H9 (cell line): Measurements from ENCODE around the gene STARD10. TPM values are rescaled to one million over a fixed set of nuclear protein-coding genes. Genes with fewer than 3 reads are reported as not detected.

Experiments
- DNase-seq: peaks from one replicate; pipeline ENCODE4 v3.0.0-alpha.2; 2017
- H2AFZ ChIP-seq: one replicate; pipeline ENCODE4 v1.6.1; 2013; ENCODE audit warnings: mild to moderate bottlenecking, low read length, control low read depth, moderate library complexity
- H2AK5ac ChIP-seq: 2 replicates; pipeline ENCODE4 v1.6.1; 2013; ENCODE audit warnings: low read length, control low read depth, mixed read lengths; ENCODE audit not compliant: insufficient read length
- H2BK120ac ChIP-seq: one replicate; pipeline ENCODE4 v1.6.1; 2013; ENCODE audit warnings: low read depth, mild to moderate bottlenecking, low read length, control low read depth, inconsistent platforms; ENCODE audit not compliant: poor library complexity, severe bottlenecking
- H2BK12ac ChIP-seq: 2 replicates; pipeline ENCODE4 v1.6.1; 2013; ENCODE audit warnings: low read length, control low read depth, mixed read lengths, low read depth; ENCODE audit not compliant: insufficient read length
- H2BK15ac ChIP-seq: 2 replicates; pipeline ENCODE4 v1.6.1; 2013; ENCODE audit warnings: low read depth, low read length, control low read depth
- H2BK20ac ChIP-seq: one replicate; pipeline ENCODE4 v1.6.1; 2013; ENCODE audit warnings: low read depth, mild to moderate bottlenecking, low read length, control low read depth, inconsistent platforms; ENCODE audit not compliant: poor library complexity, severe bottlenecking
- H2BK5ac ChIP-seq: 2 replicates; pipeline ENCODE4 v1.6.1; 2013; ENCODE audit warnings: low read length, control low read depth, mixed read lengths; ENCODE audit not compliant: insufficient read length
- H3K14ac ChIP-seq: 2 replicates; pipeline ENCODE4 v1.6.1; 2013; ENCODE audit warnings: low read length, control low read depth; ENCODE audit not compliant: insufficient read depth
- H3K18ac ChIP-seq: 2 replicates; pipeline ENCODE4 v1.6.1; 2013; ENCODE audit warnings: low read depth, mild to moderate bottlenecking, mixed read lengths, low read length, control low read depth; ENCODE audit not compliant: insufficient read length
- H3K23ac ChIP-seq: 2 replicates; pipeline ENCODE4 v1.6.1; 2013; ENCODE audit warnings: low read length, control low read depth, mixed read lengths, low read depth; ENCODE audit not compliant: insufficient read length
- H3K23me2 ChIP-seq: 2 replicates; pipeline ENCODE4 v1.6.1; 2013; ENCODE audit warnings: low read depth, mild to moderate bottlenecking, mixed read lengths, low read length, control low read depth; ENCODE audit not compliant: insufficient read length, poor library complexity, severe bottlenecking
- H3K27ac ChIP-seq: 2 replicates; pipeline ENCODE4 v1.5.1; 2013; ENCODE audit warnings: low read length, control low read depth, mixed read lengths, low read depth; ENCODE audit not compliant: insufficient read length
- H3K27me3 ChIP-seq: 2 replicates; pipeline ENCODE4 v1.6.1; 2013; ENCODE audit warnings: low read length, control low read depth, inconsistent platforms; ENCODE audit not compliant: insufficient read depth
- H3K4ac ChIP-seq: 2 replicates; pipeline ENCODE4 v1.6.1; 2013; ENCODE audit warnings: low read depth, mild to moderate bottlenecking, control low read depth, inconsistent platforms, low read length, moderate library complexity
- H3K4me1 ChIP-seq: 2 replicates; pipeline ENCODE4 v1.6.1; 2013; ENCODE audit warnings: low read length, control low read depth, inconsistent platforms; ENCODE audit not compliant: insufficient read depth
- H3K4me2 ChIP-seq: 2 replicates; pipeline ENCODE4 v1.6.1; 2013; ENCODE audit warnings: low read length, control low read depth, mixed read lengths; ENCODE audit not compliant: insufficient read length, insufficient read depth
- H3K56ac ChIP-seq: 2 replicates; pipeline ENCODE4 v1.6.1; 2013; ENCODE audit warnings: low read depth, mild to moderate bottlenecking, mixed read lengths, low read length, control low read depth; ENCODE audit not compliant: insufficient read length
- H3K79me1 ChIP-seq: 2 replicates; pipeline ENCODE4 v1.6.1; 2013; ENCODE audit warnings: low read depth, mild to moderate bottlenecking, moderate library complexity, low read length, control low read depth, inconsistent platforms; ENCODE audit not compliant: insufficient read depth, poor library complexity, severe bottlenecking
- H3K79me2 ChIP-seq: 2 replicates; pipeline ENCODE4 v1.6.1; 2013; ENCODE audit warnings: low read length, control low read depth, inconsistent platforms; ENCODE audit not compliant: insufficient read depth
- H3K9ac ChIP-seq: 2 replicates; pipeline ENCODE4 v1.6.1; 2013; ENCODE audit warnings: low read length, control low read depth, mixed read lengths; ENCODE audit not compliant: insufficient read length; ENCODE audit errors: extremely low read depth
- H3K9me3 ChIP-seq: one replicate; pipeline ENCODE4 v1.6.1; 2013; ENCODE audit warnings: low read depth, low read length, inconsistent platforms; ENCODE audit not compliant: control insufficient read depth
- H3T11ph ChIP-seq: one replicate; pipeline ENCODE4 v1.6.1; 2013; ENCODE audit warnings: mild to moderate bottlenecking, low read length, control low read depth, inconsistent platforms
- H4K20me1 ChIP-seq: one replicate; pipeline ENCODE4 v1.6.1; 2013; ENCODE audit not compliant: control insufficient read depth, insufficient read length, insufficient read depth
- H4K5ac ChIP-seq: 2 replicates; pipeline ENCODE4 v1.6.1; 2013; ENCODE audit warnings: low read depth, mild to moderate bottlenecking, mixed read lengths, low read length, control low read depth; ENCODE audit not compliant: insufficient read length
- H4K8ac ChIP-seq: replicated peaks from 2 replicates; pipeline ENCODE4 v1.6.1; 2013; ENCODE audit warnings: low read length, control low read depth, mixed read lengths, low read depth; ENCODE audit not compliant: insufficient read length
- H4K91ac ChIP-seq: 2 replicates; pipeline ENCODE4 v1.6.1; 2013; ENCODE audit warnings: low read depth, mild to moderate bottlenecking, moderate library complexity, mixed read lengths, low read length, control low read depth; ENCODE audit not compliant: insufficient read length
- H3K27ac Mint-ChIP-seq, 3 experiments: 2 replicates in 2 of 3; 3 replicates in 1 of 3; pipeline ENCODE4 v1.8.0; 2020 to 2021; ENCODE audit warnings: mixed read lengths in 3 of 3, mild to moderate bottlenecking in 1 of 3, moderate library complexity in 1 of 3
- H3K27me3 Mint-ChIP-seq: 2 replicates; pipeline ENCODE4 v1.8.0; 2021; ENCODE audit warnings: low read depth, mild to moderate bottlenecking, moderate library complexity, mixed read lengths
- H3K36me3 Mint-ChIP-seq, 3 experiments: 2 replicates in 2 of 3; 3 replicates in 1 of 3; pipeline ENCODE4 v1.8.0; 2020 to 2021; ENCODE audit warnings: low read depth in 3 of 3, mixed read lengths in 3 of 3; ENCODE audit not compliant: insufficient read depth in 1 of 3
- H3K4me1 Mint-ChIP-seq, 2 experiments: 2 replicates each; pipeline ENCODE4 v1.8.0; 2020; ENCODE audit warnings: mixed read lengths in 2 of 2
- H3K4me3 Mint-ChIP-seq, 2 experiments: 2 replicates in 1 of 2; 3 replicates in 1 of 2; pipeline ENCODE4 v1.8.0; 2020 to 2021; ENCODE audit warnings: mild to moderate bottlenecking in 2 of 2, mixed read lengths in 2 of 2, moderate library complexity in 1 of 2
- H3K9me3 Mint-ChIP-seq, 2 experiments: 2 replicates in 1 of 2; 3 replicates in 1 of 2; pipeline ENCODE4 v1.8.0; 2020; ENCODE audit warnings: mild to moderate bottlenecking in 2 of 2, mixed read lengths in 2 of 2, moderate library complexity in 1 of 2
- WGBS: extraction: QIAGEN DNeasy Blood & Tissue Kit; methylation state at CpG from one replicate; pipeline ENCODE4 v1.1.7; 2013; ENCODE audit warnings: missing lambda C conversion rate, low lambda C conversion rate, mixed read lengths; ENCODE audit not compliant: insufficient read length; ENCODE audit errors: extremely low coverage; 5-methylcytosine and 5-hydroxymethylcytosine counted together
- total RNA-seq: library from RNA; stranded (reverse); gene quantifications from 2 replicates; pipeline ENCODE4 v1.2.1, GENCODE V29; 2021
- TF ChIP-seq, protein P1 (sequence below): fragments of 200-600 bp; sonication (generic); conservative IDR thresholded peaks from 3 replicates; pipeline ENCODE4 v1.8.0; 2021; ENCODE audit warnings: antibody characterized with exemption, mild to moderate bottlenecking

The STARD10 gene
- total RNA-seq, 1 experiment from 2014 or later = 24.4 TPM

DNA sequence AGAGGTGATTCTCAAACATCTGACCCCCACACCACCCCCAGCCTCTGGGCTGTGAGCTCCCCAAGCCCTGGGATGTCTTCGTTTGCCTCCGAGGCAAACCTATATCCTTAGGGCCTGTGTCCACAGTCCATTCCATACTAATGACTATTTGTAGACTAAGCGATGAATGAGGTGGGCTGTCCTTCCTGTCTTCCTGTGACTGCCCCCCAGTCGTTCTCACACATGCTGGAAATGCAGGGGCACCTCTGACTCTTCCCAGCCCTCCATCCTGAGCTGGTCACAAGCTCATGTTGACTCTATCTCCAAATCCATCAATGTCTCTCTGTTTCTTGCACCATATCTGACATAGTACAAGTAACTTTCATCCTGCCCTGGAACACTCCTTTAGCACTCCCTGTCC is 25.1 kb upstream of the STARD10 start:
- Histone ChIP-seq H2BK5ac (no peak overlapping the region), H3K27ac (no peak overlapping the region), H3K23ac (no peak overlapping the region), H3K79me2 (no peaks in the 10 kb centered on the region), H2BK12ac (no peak overlapping the region), H3K14ac (no peak overlapping the region), H3T11ph (no peak overlapping the region), H4K8ac (no peak overlapping the region), H2BK20ac (no peak overlapping the region), H3K18ac (no peak overlapping the region), H2BK120ac (no peak overlapping the region), H2AFZ (no peak overlapping the region), H3K4me2 (no peak overlapping the region), H3K9me3 (no peaks in the 10 kb centered on the region), H4K20me1 (no peaks in the 10 kb centered on the region), H3K27me3 (no peaks in the 10 kb centered on the region; the same call in 1 of the 2 replicates), H2AK5ac (no peak overlapping the region), H3K79me1 (no peaks in the 10 kb centered on the region), H3K9ac (no peak overlapping the region), H4K5ac (no peak overlapping the region), H4K91ac (no peak overlapping the region), H3K23me2 (peaks cover 19% of the 10 kb centered on the region), H3K4ac (no peak overlapping the region), H2BK15ac (no peak overlapping the region), H3K56ac (no peak overlapping the region), H3K4me1 (peaks cover 2% of the 10 kb centered on the region; the same call in 1 of the 2 replicates)
- H3K36me3 Mint-ChIP-seq = peaks cover 4 to 20% (median 18%) of the 10 kb centered on the region in 3 experiments; a peak in 6 of 7 replicates
- no peak overlapping the region for H3K4me3 Mint-ChIP-seq
- H3K27me3 Mint-ChIP-seq = peaks cover 18% of the 10 kb centered on the region
- no peaks in the 10 kb centered on the region; a peak in 2 of 5 replicates for H3K9me3 Mint-ChIP-seq
- WGBS = no CpG with 5 or more reads among the region's 4 CpGs
- TF ChIP-seq, protein P1, sequence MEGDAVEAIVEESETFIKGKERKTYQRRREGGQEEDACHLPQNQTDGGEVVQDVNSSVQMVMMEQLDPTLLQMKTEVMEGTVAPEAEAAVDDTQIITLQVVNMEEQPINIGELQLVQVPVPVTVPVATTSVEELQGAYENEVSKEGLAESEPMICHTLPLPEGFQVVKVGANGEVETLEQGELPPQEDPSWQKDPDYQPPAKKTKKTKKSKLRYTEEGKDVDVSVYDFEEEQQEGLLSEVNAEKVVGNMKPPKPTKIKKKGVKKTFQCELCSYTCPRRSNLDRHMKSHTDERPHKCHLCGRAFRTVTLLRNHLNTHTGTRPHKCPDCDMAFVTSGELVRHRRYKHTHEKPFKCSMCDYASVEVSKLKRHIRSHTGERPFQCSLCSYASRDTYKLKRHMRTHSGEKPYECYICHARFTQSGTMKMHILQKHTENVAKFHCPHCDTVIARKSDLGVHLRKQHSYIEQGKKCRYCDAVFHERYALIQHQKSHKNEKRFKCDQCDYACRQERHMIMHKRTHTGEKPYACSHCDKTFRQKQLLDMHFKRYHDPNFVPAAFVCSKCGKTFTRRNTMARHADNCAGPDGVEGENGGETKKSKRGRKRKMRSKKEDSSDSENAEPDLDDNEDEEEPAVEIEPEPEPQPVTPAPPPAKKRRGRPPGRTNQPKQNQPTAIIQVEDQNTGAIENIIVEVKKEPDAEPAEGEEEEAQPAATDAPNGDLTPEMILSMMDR = no peak
- peaks cover 18 to 19% of the 10 kb centered on the region in 2 experiments for H3K4me1 Mint-ChIP-seq
- DNase-seq = no peak
- H3K27ac Mint-ChIP-seq = no peak overlapping the region
